Stromal cell of bone marrow (primary cell): ENCODE data around the gene CD247.

ENCODE experiments used
- DNase-seq: peaks from one replicate; pipeline ENCODE4 v3.0.0-alpha.2; 2012; ENCODE audit warnings: low read depth

The CD247 gene

GRCh38 chr1:167511374-167511986 is 6.8 kb downstream of the CD247 start:
- DNase-seq = no peak

- no peak for DNase-seq
Measured at GRCh38 chr1:167510881-167511280, 7.4 kb downstream of the CD247 start.

- no peak for DNase-seq
Measured at GRCh38 chr1:167510244-167510643, 8.1 kb downstream of the CD247 start.

- no peak for DNase-seq
Measured at GRCh38 chr1:167509587-167509986, 8.7 kb downstream of the CD247 start.

GRCh38 chr1:167507719-167508118 is 10.6 kb downstream of the CD247 start:
- no peak for DNase-seq

- DNase-seq = no peak
Measured at GRCh38 chr1:167504467-167504827, 13.9 kb downstream of the CD247 start.

- no peak for DNase-seq
Measured at GRCh38 chr1:167503626-167504466, 14.5 kb downstream of the CD247 start.

- no peak for DNase-seq
Measured at GRCh38 chr1:167502719-167503462, 15.4 kb downstream of the CD247 start.

GRCh38 chr1:167502192-167502551 is 16.2 kb downstream of the CD247 start:
- no peak for DNase-seq

GRCh38 chr1:167501515-167502191 is 16.7 kb downstream of the CD247 start:
- no peak for DNase-seq

GRCh38 chr1:167500283-167500860 is 18.0 kb downstream of the CD247 start:
- DNase-seq = no peak

- DNase-seq = no peak
Measured at GRCh38 chr1:167499664-167500101, 18.6 kb downstream of the CD247 start.

GRCh38 chr1:167499106-167499505 is 19.2 kb downstream of the CD247 start:
- DNase-seq = no peak

- DNase-seq = no peak
Measured at GRCh38 chr1:167496797-167497619, 21.3 kb downstream of the CD247 start.

GRCh38 chr1:167493372-167493771 is 25.0 kb downstream of the CD247 start:
- DNase-seq = no peak

- no peak for DNase-seq
Measured at GRCh38 chr1:167492481-167492910, 25.8 kb downstream of the CD247 start.

- no peak for DNase-seq
Measured at GRCh38 chr1:167491586-167492461, 26.5 kb downstream of the CD247 start.

GRCh38 chr1:167490765-167491164 is 27.6 kb downstream of the CD247 start:
- no peak for DNase-seq

- no peak for DNase-seq
Measured at GRCh38 chr1:167489571-167490340, 28.6 kb downstream of the CD247 start.
